H1 (cell line): Measurements from ENCODE around the gene FAM53B. TPM values are rescaled to one million over a fixed set of nuclear protein-coding genes. Genes with fewer than 3 reads are reported as not detected.

ENCODE experiments used
- CTCF ChIA-PET: fragments of 300-600 bp; sonication (Branson Sonifier 250); formaldehyde crosslinking; loops from one replicate; lab custom pipeline; 2021; ENCODE audit not compliant: partially characterized antibody; lab: Charles Lee
- POLR2A ChIA-PET: fragments of 300-600 bp; sonication (Branson Sonifier 250); formaldehyde crosslinking; loops from one replicate; lab custom pipeline; 2021; ENCODE audit warnings: inconsistent platforms; ENCODE audit not compliant: partially characterized antibody; lab: Charles Lee
- DNase-seq, 2 experiments: peaks; one replicate each; pipeline versions ENCODE4 v3.0.0 to v3.0.0-alpha.2; 2010 to 2022; ENCODE audit warnings: low spot score in 2 of 2, low read depth in 1 of 2, mixed read lengths in 1 of 2
- FAIRE-seq: peaks from 2 replicates; lab custom pipeline; 2011; peaks lifted over from hg19 to GRCh38; lab: Jason Lieb, UNC
- H2AFZ ChIP-seq: 2 replicates; pipeline ENCODE4 v1.8.1; 2012; ENCODE audit warnings: low read length, inconsistent platforms
- H2AK5ac ChIP-seq: 2 replicates; pipeline ENCODE4 v1.6.1; 2013; ENCODE audit warnings: low read depth, low read length
- H2BK120ac ChIP-seq: replicated peaks from 2 replicates; pipeline ENCODE3; 2013; ENCODE audit warnings: low read depth, low read length, inconsistent platforms
- H2BK12ac ChIP-seq: 2 replicates; pipeline ENCODE4 v1.6.1; 2013; ENCODE audit warnings: low read depth, low read length
- H2BK15ac ChIP-seq: 2 replicates; pipeline ENCODE4 v1.6.1; 2013; ENCODE audit warnings: low read length
- H2BK20ac ChIP-seq: 2 replicates; pipeline ENCODE4 v1.6.1; 2013; ENCODE audit warnings: low read length
- H2BK5ac ChIP-seq: 2 replicates; pipeline ENCODE4 v1.6.1; 2013; ENCODE audit warnings: low read depth, low read length
- H3K14ac ChIP-seq: 2 replicates; pipeline ENCODE4 v1.6.1; 2013; ENCODE audit warnings: inconsistent platforms; ENCODE audit not compliant: insufficient read length
- H3K18ac ChIP-seq: 2 replicates; pipeline ENCODE4 v1.6.1; 2013; ENCODE audit warnings: low read length; ENCODE audit errors: extremely low read depth
- H3K23ac ChIP-seq: 2 replicates; pipeline ENCODE4 v1.6.1; 2013; ENCODE audit warnings: inconsistent platforms; ENCODE audit not compliant: insufficient read length
- H3K23me2 ChIP-seq: 2 replicates; pipeline ENCODE4 v1.6.1; 2013; ENCODE audit warnings: low read depth, low read length
- H3K27ac ChIP-seq: 2 replicates; pipeline ENCODE4 v1.6.1; 2011; ENCODE audit warnings: low read depth, low read length, inconsistent platforms
- H3K27me3 ChIP-seq, 4 experiments: replicated peaks in 1 of 4; 1 replicate in 1 of 4; 2 replicates in 3 of 4; pipeline versions ENCODE4 v1.6.1 to v1.8.1; 2011 to 2013; ENCODE audit warnings: low read length in 3 of 4, mild to moderate bottlenecking in 3 of 4, inconsistent platforms in 2 of 4, mixed read lengths in 2 of 4, moderate library complexity in 1 of 4; ENCODE audit not compliant: control insufficient read depth in 3 of 4, insufficient read depth in 3 of 4; ENCODE audit errors: extremely low read depth in 1 of 4
- H3K36me3 ChIP-seq, 4 experiments: 2 replicates each; pipeline versions ENCODE4 v1.6.1 to v1.8.1; 2011 to 2013; ENCODE audit warnings: mild to moderate bottlenecking in 4 of 4, low read length in 3 of 4, moderate library complexity in 2 of 4, control low read depth in 1 of 4, inconsistent platforms in 1 of 4; ENCODE audit not compliant: insufficient read depth in 4 of 4, control insufficient read depth in 2 of 4
- H3K4ac ChIP-seq: replicated peaks from 2 replicates; pipeline ENCODE3; 2013; ENCODE audit warnings: low read length, low read depth, mixed read lengths, inconsistent platforms; ENCODE audit not compliant: insufficient read length
- H3K4me1 ChIP-seq, 4 experiments: replicated peaks in 1 of 4; 1 replicate in 1 of 4; 2 replicates in 3 of 4; pipeline versions ENCODE4 v1.6.1 to v1.8.1; 2011 to 2013; ENCODE audit warnings: low read length in 3 of 4, inconsistent platforms in 2 of 4, mixed read lengths in 1 of 4; ENCODE audit not compliant: insufficient read depth in 4 of 4, control insufficient read depth in 3 of 4
- H3K4me2 ChIP-seq, 2 experiments: 2 replicates each; pipeline versions ENCODE4 v1.6.1 to v1.8.1; 2011 to 2013; ENCODE audit warnings: low read depth in 2 of 2, low read length in 2 of 2, control low read depth in 1 of 2, inconsistent platforms in 1 of 2, mild to moderate bottlenecking in 1 of 2; ENCODE audit not compliant: insufficient read depth in 1 of 2
- H3K4me3 ChIP-seq, 4 experiments: fragments of 200-600, 300-600 bp in 1 of 4; sonication (generic), shearing (Covaris generic), sonication (Bioruptor Twin) in 1 of 4; 2 replicates each; pipeline versions ENCODE4 v1.5.1 to v1.8.1; 2011 to 2016; ENCODE audit warnings: low read length in 4 of 4, low read depth in 3 of 4, control low read depth in 2 of 4, inconsistent platforms in 2 of 4, mild to moderate bottlenecking in 2 of 4, mixed read lengths in 1 of 4, moderate library complexity in 1 of 4; ENCODE audit not compliant: insufficient read depth in 2 of 4; ENCODE audit errors: extremely low read depth in 1 of 4
- H3K56ac ChIP-seq: replicated peaks from 2 replicates; pipeline ENCODE3; 2013; ENCODE audit warnings: low read depth, mild to moderate bottlenecking, mixed read lengths, low read length, inconsistent platforms; ENCODE audit not compliant: insufficient read length
- H3K79me1 ChIP-seq: 2 replicates; pipeline ENCODE4 v1.6.1; 2013; ENCODE audit warnings: low read depth, low read length, control low read depth
- H3K79me2 ChIP-seq, 2 experiments: 2 replicates each; pipeline versions ENCODE4 v1.6.1 to v1.8.1; 2012 to 2013; ENCODE audit warnings: low read length in 2 of 2, mild to moderate bottlenecking in 2 of 2, inconsistent platforms in 1 of 2; ENCODE audit not compliant: insufficient read depth in 2 of 2, control insufficient read depth in 1 of 2
- H3K9ac ChIP-seq, 4 experiments: replicated peaks in 1 of 4; 1 replicate in 1 of 4; 2 replicates in 3 of 4; pipeline versions ENCODE4 v1.6.1 to v1.8.1; 2011 to 2013; ENCODE audit warnings: low read depth in 3 of 4, low read length in 3 of 4, control low read depth in 2 of 4, mild to moderate bottlenecking in 2 of 4, moderate library complexity in 2 of 4, inconsistent platforms in 1 of 4; ENCODE audit errors: extremely low read depth in 1 of 4
- H3K9me3 ChIP-seq, 2 experiments: 2 replicates each; pipeline versions ENCODE4 v1.6.1 to v1.8.1; 2012 to 2013; ENCODE audit warnings: mild to moderate bottlenecking in 2 of 2, moderate library complexity in 2 of 2, control low read depth in 1 of 2, inconsistent platforms in 1 of 2, low read depth in 1 of 2, low read length in 1 of 2, mixed read lengths in 1 of 2; ENCODE audit not compliant: insufficient read depth in 2 of 2
- H4K20me1 ChIP-seq, 2 experiments: replicated peaks in 1 of 2; 2 replicates each; pipeline versions ENCODE3 to v1.8.1; 2011 to 2013; ENCODE audit warnings: inconsistent platforms in 2 of 2, low read length in 2 of 2, mild to moderate bottlenecking in 1 of 2; ENCODE audit not compliant: insufficient read depth in 2 of 2, control insufficient read depth in 1 of 2
- H4K5ac ChIP-seq: 2 replicates; pipeline ENCODE4 v1.6.1; 2013; ENCODE audit warnings: low read length, low read depth, mixed read lengths, inconsistent platforms; ENCODE audit not compliant: insufficient read length
- H4K8ac ChIP-seq: 2 replicates; pipeline ENCODE4 v1.8.0; 2013; ENCODE audit warnings: mild to moderate bottlenecking, moderate library complexity, low read length, inconsistent platforms; ENCODE audit not compliant: insufficient read depth; ENCODE audit errors: extremely low read depth
- H4K91ac ChIP-seq: replicated peaks from 2 replicates; pipeline ENCODE3; 2013; ENCODE audit warnings: low read length, mixed read lengths, inconsistent platforms; ENCODE audit not compliant: insufficient read length
- EGR1 ChIP-seq: IDR thresholded peaks from 2 replicates; pipeline ENCODE4 v1.6.1; 2011; ENCODE audit warnings: low read depth, low read length, borderline replicate concordance
- EP300 ChIP-seq, 2 experiments: IDR thresholded peaks; 1 replicate in 1 of 2; 2 replicates in 1 of 2; pipeline ENCODE4 v1.6.1; 2011 to 2012; ENCODE audit warnings: low read depth in 2 of 2, low read length in 2 of 2, mild to moderate bottlenecking in 2 of 2, borderline replicate concordance in 1 of 2, inconsistent platforms in 1 of 2, moderate library complexity in 1 of 2
- HDAC2 ChIP-seq, 2 experiments: fragments of 300-600 bp in 1 of 2; sonication (generic) in 1 of 2; IDR thresholded peaks; 2 replicates each; pipeline ENCODE4 v1.6.1; 2011 to 2012; ENCODE audit warnings: low read depth in 2 of 2, low read length in 2 of 2, mild to moderate bottlenecking in 2 of 2, moderate library complexity in 2 of 2, borderline replicate concordance in 1 of 2, inconsistent platforms in 1 of 2
- KDM4A ChIP-seq: IDR thresholded peaks from one replicate; pipeline ENCODE4 v1.7.1; 2012; ENCODE audit warnings: low read depth, mild to moderate bottlenecking, moderate library complexity, low read length, inconsistent platforms; ENCODE audit not compliant: severe bottlenecking
- NRF1 ChIP-seq: IDR thresholded peaks from 2 replicates; pipeline ENCODE4 v1.6.1; 2011; ENCODE audit warnings: mild to moderate bottlenecking, low read depth, low read length, improper control_type of control experiment
- POU5F1 ChIP-seq: IDR thresholded peaks from 2 replicates; pipeline ENCODE4 v1.6.1; 2011; ENCODE audit warnings: low read depth, mild to moderate bottlenecking, low read length, moderate library complexity
- SP1 ChIP-seq: IDR thresholded peaks from 2 replicates; pipeline ENCODE4 v1.6.1; 2011; ENCODE audit warnings: low read depth, low read length
- TBP ChIP-seq: IDR thresholded peaks from 2 replicates; pipeline ENCODE4 v1.6.1; 2011; ENCODE audit warnings: low read depth, low read length, improper control_type of control experiment
- WGBS, 2 experiments: shearing (Covaris generic) in 1 of 2; methylation state at CpG; one replicate each; pipeline versions ENCODE4 v1.1.6 to v1.1.7; 2013 to 2015; ENCODE audit warnings: low lambda C conversion rate in 2 of 2, mixed read lengths in 2 of 2, inconsistent platforms in 1 of 2, low coverage in 1 of 2, missing lambda C conversion rate in 1 of 2; ENCODE audit not compliant: insufficient replicate concordance in 2 of 2, insufficient coverage in 1 of 2, insufficient read length in 1 of 2; ENCODE audit errors: extremely low coverage in 1 of 2, missing lambda C conversion rate in 1 of 2; 5-methylcytosine and 5-hydroxymethylcytosine counted together
- polyA plus RNA-seq, 7 experiments: library from polyadenylated mRNA; depleted of rRNA in 3 of 7; stranded (reverse) in 5 of 7; unstranded in 2 of 7; fragments of >200 nt in 5 of 7; fragments of 200-250 nt in 2 of 7; gene quantifications; 1 replicate in 5 of 7; 2 replicates in 1 of 7; 4 replicates in 1 of 7; pipeline versions ENCODE4 v1.2.1 to v1.2.3, GENCODE V29; 2011 to 2013; ENCODE audit warnings: missing spikeins in 2 of 7, mixed read lengths in 2 of 7
- total RNA-seq: library from RNA; stranded (reverse); fragmentation: NEBNext Ultra II Directional; extraction: Animal tissue kit (Norgen Biotek cat#: 25700); gene quantifications from 2 replicates; pipeline ENCODE4 v1.2.1, GENCODE V29; 2021

FAM53B gene
- total and polyA plus RNA-seq, 2 of the 8 experiments (the other 6 are each of a cell fraction or from before 2014, with no cell fraction given): 5.3 to 14.4 TPM

GRCh38 chr10:124748166-124748565, 4.0 kb upstream of the FAM53B start:
- Histone ChIP-seq H3K23ac (no peak overlapping the region), H2BK20ac (no peak overlapping the region), H3K4me1 (peaks cover 0 to 3% (median 2%) of the 10 kb centered on the region in 4 experiments; a peak in 5 of 7 replicates), H3K23me2 (peaks cover 6% of the 10 kb centered on the region), H3K9me3 (no peaks in the 10 kb centered on the region), H3K36me3 (no peaks in the 10 kb centered on the region; a peak in 1 of 8 replicates), H2AFZ (no peak overlapping the region), H3K79me1 (no peaks in the 10 kb centered on the region), H3K4me2 (no peak overlapping the region), H3K4ac (no peak overlapping the region), H4K8ac (no peak overlapping the region), H2AK5ac (no peak overlapping the region), H3K79me2 (no peaks in the 10 kb centered on the region), H3K56ac (no peak overlapping the region), H4K5ac (no peak overlapping the region), H3K27ac (no peak overlapping the region), H3K9ac (no peak overlapping the region), H3K18ac (no peak overlapping the region), H2BK12ac (no peak overlapping the region), H3K4me3 (no peak overlapping the region), H4K20me1 (peaks cover 0 to 2% of the 10 kb centered on the region in 2 experiments), H2BK120ac (no peak overlapping the region), H3K27me3 (peaks cover 0 to 5% (median 3%) of the 10 kb centered on the region in 4 experiments; a peak in 3 of 7 replicates), H2BK5ac (no peak overlapping the region), H3K14ac (no peak overlapping the region), H2BK15ac (no peak overlapping the region), H4K91ac (no peak overlapping the region)
- TF ChIP-seq TBP (no peak), POU5F1 (no peak), KDM4A (no peak), HDAC2 (IDR thresholded peaks at IDR 0.05; ENCODE audit: borderline replicate concordance in 1 of 2, low read depth in 2 of 2, low read length in 2 of 2) (no peak), EGR1 (no peak), EP300 (IDR thresholded peaks at IDR 0.05; ENCODE audit: borderline replicate concordance in 1 of 2, low read depth in 2 of 2, low read length in 2 of 2) (no peak), SP1 (no peak), NRF1 (no peak)
- DNase-seq: no peak
- CTCF ChIA-PET: interaction anchor here (1.0 to 4.1 kb wide), 8 partner anchors 9 to 359 kb away, joined by 3 to 15 read pairs (median 3); no protein-coding TSS in a partner anchor
- 93% methylated on average over 3 of the region's 3 CpGs; no CpG with 5 or more reads in 1 of the 2 experiments for WGBS, 2 experiments
- POLR2A ChIA-PET: interaction anchor here (1.0 kb wide), 1 partner anchor 43 kb away, joined by 5 read pairs; the partner anchor contains the start of gene EEF1AKMT2
- FAIRE-seq: peak; percentile 28
